Stimulated activated CD8-positive, alpha-beta memory T cell treated with anti-CD3 and anti-CD28 coated beads, Interleukin-7, amount 100 ng/mL, for 24 hours (primary cell): ENCODE data around the gene GDNF.
"Not testable (repeated sequence)": the region's sequence is repeated elsewhere in the genome, so short reads cannot be mapped to it uniquely, and the experiment has no call there.

Experiments
- DNase-seq: peaks from one replicate; pipeline ENCODE4 v3.0.0-alpha.2; 2020; ENCODE audit warnings: low read depth

Gene GDNF

GRCh38 chr5:37839407-37840052 lies at the start of gene GDNF:
TSS of gene GDNF (minus strand) at chr5:37840041. CDS start at chr5:37834796, 5,245 bp downstream.
- DNase-seq = no peak

GRCh38 chr5:37888476-37888875 lies 48.6 kb upstream of the GDNF start:
- DNase-seq = no peak

GRCh38 chr5:37886242-37886905 lies 46.5 kb upstream of the GDNF start:
- DNase-seq = no peak

- no peak for DNase-seq
Observed at GRCh38 chr5:37882636-37883035, 42.8 kb upstream of the GDNF start.

GRCh38 chr5:37881359-37881758 lies 41.5 kb upstream of the GDNF start:
- DNase-seq = no peak

GRCh38 chr5:37876943-37877342 lies 37.1 kb upstream of the GDNF start:
- DNase-seq = no peak

GRCh38 chr5:37876245-37876644 lies 36.4 kb upstream of the GDNF start:
- no peak for DNase-seq

GRCh38 chr5:37875051-37875787 lies 35.4 kb upstream of the GDNF start:
- DNase-seq = no peak

GRCh38 chr5:37873988-37874387 lies 34.1 kb upstream of the GDNF start:
- no peak for DNase-seq

- no peak for DNase-seq
Observed at GRCh38 chr5:37871023-37871815, 31.4 kb upstream of the GDNF start.

GRCh38 chr5:37869216-37869615 lies 29.4 kb upstream of the GDNF start:
- DNase-seq = no peak

GRCh38 chr5:37867654-37868053 lies 27.8 kb upstream of the GDNF start:
- no peak for DNase-seq

GRCh38 chr5:37862907-37863306 lies 23.1 kb upstream of the GDNF start:
- not testable (repeated sequence) for DNase-seq

GRCh38 chr5:37860206-37860605 lies 20.4 kb upstream of the GDNF start:
- no peak for DNase-seq

GRCh38 chr5:37859805-37860204 lies 20.0 kb upstream of the GDNF start:
- no peak for DNase-seq

- no peak for DNase-seq
Observed at GRCh38 chr5:37858250-37858649, 18.4 kb upstream of the GDNF start.

- DNase-seq = no peak
Observed at GRCh38 chr5:37857696-37858095, 17.9 kb upstream of the GDNF start.

- DNase-seq = no peak
Observed at GRCh38 chr5:37855438-37855837, 15.6 kb upstream of the GDNF start.

- DNase-seq = no peak
Observed at GRCh38 chr5:37851305-37851704, 11.5 kb upstream of the GDNF start.

GRCh38 chr5:37850226-37850865 lies 10.5 kb upstream of the GDNF start:
- DNase-seq = no peak

GRCh38 chr5:37849641-37850040 lies 9.8 kb upstream of the GDNF start:
- DNase-seq = no peak

GRCh38 chr5:37847978-37848425 lies 8.2 kb upstream of the GDNF start:
- DNase-seq = no peak
